ENCODE results near the gene GRIN2A. TPM values are rescaled to one million over a fixed set of nuclear protein-coding genes. Genes with fewer than 3 reads are reported as not detected.

Gene GRIN2A
- total RNA-seq, 3 donors from 2014 or later: 0.29 to 0.33 TPM; not detected in 1

DNA sequence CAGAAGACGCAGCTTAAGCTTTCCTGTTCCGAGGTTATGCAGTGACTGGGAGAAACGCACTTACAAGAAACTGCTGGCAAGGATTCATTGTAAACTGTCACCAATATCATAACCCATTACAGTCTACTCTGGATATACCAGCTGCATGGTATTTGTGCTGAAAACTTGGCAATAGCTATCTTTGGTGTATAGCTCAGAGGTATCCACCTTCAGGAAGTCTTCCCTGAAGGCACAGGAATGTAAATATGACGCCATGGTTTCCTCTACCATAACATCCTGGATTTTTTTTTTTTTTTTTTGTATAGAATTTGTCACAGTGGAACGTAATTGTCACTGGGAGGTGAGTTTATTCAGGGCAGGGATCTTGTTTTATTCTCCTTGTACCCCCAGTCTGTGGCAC lies 406.2 kb downstream of the GRIN2A start:
- no peak for DNase-seq (ENCODE audit: low spot score in 2 of 2)
- Histone ChIP-seq H3K9me3 (no peaks in the 10 kb centered on the region), H3K36me3 (no peaks in the 10 kb centered on the region), H3K4me3 (no peak overlapping the region), H3K27ac (no peak overlapping the region), H3K4me1 (no peaks in the 10 kb centered on the region), H3K27me3 (no peaks in the 10 kb centered on the region)
- TF ChIP-seq POLR2A (IDR thresholded peaks at IDR 0.05): no peak
- intact Hi-C loops (cut with DNase I; ENCODE audit: low total_unique reads): no loop called here

DNA sequence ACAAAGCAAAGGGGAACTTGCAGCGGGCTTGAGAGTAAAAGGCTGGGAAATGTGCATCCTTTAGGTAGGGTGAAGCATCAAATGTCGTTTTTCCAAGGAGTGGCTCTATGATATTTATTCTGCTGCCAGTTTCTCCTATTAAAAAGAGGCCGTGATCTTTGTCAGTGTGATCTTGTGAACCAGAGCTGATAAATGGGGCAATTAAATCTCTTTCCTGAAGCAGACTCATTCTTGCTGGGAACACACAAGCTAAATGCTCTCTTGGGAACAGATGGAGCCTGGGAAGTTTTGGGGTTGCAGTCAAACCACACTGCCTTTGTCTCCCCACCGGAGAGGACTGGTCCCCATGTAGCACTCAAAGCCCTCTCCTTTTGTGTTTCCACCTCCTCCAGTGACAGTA lies 408.9 kb downstream of the GRIN2A start:
- intact Hi-C loops (cut with DNase I; ENCODE audit: low total_unique reads): no loop called here
- Histone ChIP-seq H3K4me1 (no peaks in the 10 kb centered on the region), H3K9me3 (no peaks in the 10 kb centered on the region), H3K4me3 (no peak overlapping the region), H3K27me3 (no peaks in the 10 kb centered on the region), H3K27ac (no peak overlapping the region), H3K36me3 (no peaks in the 10 kb centered on the region)
- DNase-seq (ENCODE audit: low spot score in 2 of 2): no peak
- TF ChIP-seq, protein P1, sequence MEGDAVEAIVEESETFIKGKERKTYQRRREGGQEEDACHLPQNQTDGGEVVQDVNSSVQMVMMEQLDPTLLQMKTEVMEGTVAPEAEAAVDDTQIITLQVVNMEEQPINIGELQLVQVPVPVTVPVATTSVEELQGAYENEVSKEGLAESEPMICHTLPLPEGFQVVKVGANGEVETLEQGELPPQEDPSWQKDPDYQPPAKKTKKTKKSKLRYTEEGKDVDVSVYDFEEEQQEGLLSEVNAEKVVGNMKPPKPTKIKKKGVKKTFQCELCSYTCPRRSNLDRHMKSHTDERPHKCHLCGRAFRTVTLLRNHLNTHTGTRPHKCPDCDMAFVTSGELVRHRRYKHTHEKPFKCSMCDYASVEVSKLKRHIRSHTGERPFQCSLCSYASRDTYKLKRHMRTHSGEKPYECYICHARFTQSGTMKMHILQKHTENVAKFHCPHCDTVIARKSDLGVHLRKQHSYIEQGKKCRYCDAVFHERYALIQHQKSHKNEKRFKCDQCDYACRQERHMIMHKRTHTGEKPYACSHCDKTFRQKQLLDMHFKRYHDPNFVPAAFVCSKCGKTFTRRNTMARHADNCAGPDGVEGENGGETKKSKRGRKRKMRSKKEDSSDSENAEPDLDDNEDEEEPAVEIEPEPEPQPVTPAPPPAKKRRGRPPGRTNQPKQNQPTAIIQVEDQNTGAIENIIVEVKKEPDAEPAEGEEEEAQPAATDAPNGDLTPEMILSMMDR (IDR thresholded peaks at IDR 0.05): no peak
- TF ChIP-seq POLR2A (IDR thresholded peaks at IDR 0.05): no peak
- TF ChIP-seq POLR2AphosphoS5 (IDR thresholded peaks at IDR 0.05): no peak

DNA sequence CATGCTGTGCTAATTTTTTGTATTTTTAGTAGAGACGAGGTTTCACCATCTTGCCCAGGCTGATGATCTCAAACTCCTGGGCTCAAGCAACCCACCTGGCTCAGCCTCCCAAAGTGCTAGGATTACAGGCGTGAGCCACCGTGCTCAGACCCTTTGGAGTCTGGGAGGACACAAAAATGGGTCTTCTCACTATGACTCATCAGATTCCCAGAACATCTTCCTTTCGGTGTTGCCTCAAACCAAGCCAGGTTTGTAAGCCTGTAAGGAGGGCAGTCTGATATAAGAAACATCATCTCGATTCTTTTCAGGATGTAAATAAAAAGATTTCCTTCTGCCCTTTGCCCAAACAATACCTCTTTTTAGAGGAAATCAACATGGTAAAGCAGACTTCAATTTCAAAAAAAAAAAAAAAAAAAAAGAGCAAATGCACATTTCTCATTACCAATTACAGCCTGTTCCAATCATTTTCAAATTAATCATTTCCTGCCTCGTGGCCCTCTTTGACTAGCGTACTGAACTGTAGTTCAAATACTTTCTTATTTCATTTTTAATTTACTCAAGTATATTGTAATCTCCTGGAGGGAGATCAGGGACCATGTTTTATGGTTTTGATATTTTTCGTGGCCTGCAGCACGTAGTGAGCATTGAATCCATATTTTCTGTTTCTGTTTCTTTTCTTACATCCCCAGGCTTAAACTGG lies 409.6 kb downstream of the GRIN2A start:
- TF ChIP-seq POLR2AphosphoS5 (IDR thresholded peaks at IDR 0.05) (no peak), POLR2A (IDR thresholded peaks at IDR 0.05) (no peak)
- TF ChIP-seq, protein P1 (IDR thresholded peaks at IDR 0.05): no peak
- Histone ChIP-seq H3K4me3 (no peak overlapping the region), H3K36me3 (no peaks in the 10 kb centered on the region), H3K27ac (no peak overlapping the region), H3K27me3 (no peaks in the 10 kb centered on the region), H3K4me1 (no peaks in the 10 kb centered on the region), H3K9me3 (no peaks in the 10 kb centered on the region)
- intact Hi-C loops (cut with DNase I; ENCODE audit: low total_unique reads): no loop called here
- no peak for DNase-seq (ENCODE audit: low spot score in 2 of 2)

DNA sequence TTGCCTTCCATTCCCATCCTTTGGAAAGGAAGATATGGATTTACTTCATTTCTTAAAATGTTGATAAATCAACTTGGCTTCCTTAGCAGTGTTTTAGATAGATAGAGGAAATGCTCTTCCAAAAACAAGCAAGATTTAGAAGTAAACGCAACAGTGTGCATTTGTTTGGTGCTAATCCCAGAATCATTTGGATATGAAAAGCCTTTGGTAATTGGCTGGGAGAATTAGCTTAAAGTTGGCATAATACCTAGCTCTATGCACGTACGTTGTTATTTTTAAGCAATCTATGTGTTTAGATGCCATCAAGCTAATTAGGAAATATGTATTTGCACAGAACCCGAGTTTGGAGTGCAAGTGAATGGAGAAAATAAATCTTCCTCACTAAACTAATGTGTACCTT lies 415.3 kb downstream of the GRIN2A start:
- Histone ChIP-seq H3K27ac (no peak overlapping the region), H3K36me3 (no peaks in the 10 kb centered on the region), H3K9me3 (no peaks in the 10 kb centered on the region), H3K4me3 (no peak overlapping the region), H3K27me3 (no peaks in the 10 kb centered on the region), H3K4me1 (no peaks in the 10 kb centered on the region)
- TF ChIP-seq, protein P1 (IDR thresholded peaks at IDR 0.05): no peak
- TF ChIP-seq POLR2AphosphoS5 (IDR thresholded peaks at IDR 0.05) (no peak), POLR2A (IDR thresholded peaks at IDR 0.05) (no peak)
- no peak for DNase-seq (ENCODE audit: low spot score in 2 of 2)
- intact Hi-C loops (cut with DNase I; ENCODE audit: low total_unique reads): no loop called here

DNA sequence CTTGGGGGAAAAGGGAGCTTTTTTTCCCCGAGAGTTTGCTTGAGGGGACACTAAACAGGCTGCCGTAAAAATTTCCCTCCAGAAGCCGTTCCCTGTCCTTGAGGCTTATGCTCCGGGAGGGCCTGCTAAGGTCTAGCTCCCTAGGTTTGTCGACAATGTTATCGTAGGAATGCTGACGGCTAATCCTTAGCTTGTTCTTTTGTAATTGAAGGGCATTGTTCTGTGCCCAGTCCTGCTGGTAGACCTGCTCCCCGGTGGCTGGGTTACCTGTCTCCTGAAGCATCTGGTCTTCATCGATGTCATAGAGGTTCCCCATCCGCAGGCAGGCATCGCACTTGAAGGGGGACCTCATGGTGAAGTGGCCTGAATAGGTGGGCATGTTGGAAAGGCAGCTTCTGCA lies 418.7 kb downstream of the GRIN2A start:
- Histone ChIP-seq H3K27ac (no peak overlapping the region), H3K4me1 (no peaks in the 10 kb centered on the region), H3K4me3 (no peak overlapping the region), H3K27me3 (no peaks in the 10 kb centered on the region), H3K9me3 (no peaks in the 10 kb centered on the region), H3K36me3 (no peaks in the 10 kb centered on the region)
- DNase-seq (ENCODE audit: low spot score in 2 of 2): no peak
- TF ChIP-seq, protein P1 (IDR thresholded peaks at IDR 0.05): no peak
- no peak for TF ChIP-seq POLR2AphosphoS5 (IDR thresholded peaks at IDR 0.05)
- intact Hi-C loops (cut with DNase I; ENCODE audit: low total_unique reads): no loop called here
